Stromal cell of bone marrow (primary cell): Measurements from ENCODE around the gene SNX18.

Source experiments
- DNase-seq: peaks from one replicate; pipeline ENCODE4 v3.0.0-alpha.2; 2012; ENCODE audit warnings: low read depth

Gene SNX18

GRCh38 chr5:54541823-54542783, 24.5 kb downstream of the SNX18 start:
- no peak for DNase-seq

DNA sequence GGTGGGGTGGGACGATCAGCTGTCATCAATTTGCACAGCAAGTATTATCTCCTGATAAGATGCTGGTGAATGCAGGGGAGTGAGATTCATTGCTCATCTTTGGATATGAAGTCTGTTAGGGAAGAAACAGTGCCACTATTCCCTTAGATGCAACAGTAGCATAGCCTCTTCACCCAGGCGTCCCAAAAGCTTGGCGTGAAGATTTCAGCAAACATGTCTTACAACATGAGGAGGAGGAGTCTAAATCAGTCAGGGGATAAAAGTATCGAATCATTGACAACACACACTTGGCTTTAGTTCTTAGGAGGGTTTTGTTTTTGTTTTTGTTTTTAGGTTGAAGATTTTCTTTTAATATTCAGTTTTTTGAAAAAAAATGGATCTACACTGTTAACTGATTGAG, 26.5 kb downstream of the SNX18 start:
- no peak for DNase-seq

DNA sequence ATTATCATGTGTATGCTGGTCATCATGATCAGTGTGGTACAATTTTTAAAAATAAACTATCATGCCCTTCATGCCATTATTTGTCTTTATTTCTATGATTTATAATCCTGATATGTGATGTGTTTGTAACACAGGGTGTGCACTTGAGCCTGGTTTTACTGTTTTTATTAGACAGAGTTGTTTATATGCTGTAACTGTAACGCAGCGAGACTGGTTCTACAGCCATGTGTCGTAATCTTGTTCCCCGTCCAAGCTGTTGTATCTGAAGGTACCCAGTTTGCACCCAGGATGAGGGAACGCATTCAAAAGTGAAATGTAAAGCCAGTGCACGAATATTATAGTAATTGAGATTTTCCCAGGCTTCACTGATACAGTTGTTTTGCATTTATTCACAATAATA, 28.2 kb downstream of the SNX18 start:
- no peak for DNase-seq

- DNase-seq, result peak; percentile 88
Observed at GRCh38 chr5:54547711-54548250, 30.2 kb downstream of the SNX18 start.

- no peak for DNase-seq
Observed at GRCh38 chr5:54548565-54548964, 31.0 kb downstream of the SNX18 start.

GRCh38 chr5:54551292-54551691, 33.7 kb downstream of the SNX18 start:
- no peak for DNase-seq

DNA sequence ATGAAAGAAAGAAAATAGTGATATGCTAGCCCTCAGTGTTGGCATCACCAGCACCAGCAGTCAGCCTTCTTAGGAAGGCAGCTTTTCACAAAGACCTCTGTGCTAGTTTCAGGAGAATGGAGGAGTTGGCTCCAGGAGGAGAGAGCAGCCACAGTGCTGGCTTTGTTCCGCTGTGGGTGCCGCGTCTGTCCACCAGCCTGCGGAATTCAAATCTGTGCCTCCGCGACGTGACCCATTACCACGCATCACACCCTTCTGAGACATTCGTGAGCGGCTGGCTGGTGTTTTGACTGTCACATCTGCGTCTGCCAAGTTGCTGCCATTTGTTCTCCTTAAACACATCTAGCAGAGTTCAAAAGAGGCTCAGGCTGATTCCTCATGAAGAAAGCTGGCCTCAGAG, 34.4 kb downstream of the SNX18 start:
- DNase-seq, result no peak

GRCh38 chr5:54552446-54552845, 34.9 kb downstream of the SNX18 start:
- no peak for DNase-seq

DNA sequence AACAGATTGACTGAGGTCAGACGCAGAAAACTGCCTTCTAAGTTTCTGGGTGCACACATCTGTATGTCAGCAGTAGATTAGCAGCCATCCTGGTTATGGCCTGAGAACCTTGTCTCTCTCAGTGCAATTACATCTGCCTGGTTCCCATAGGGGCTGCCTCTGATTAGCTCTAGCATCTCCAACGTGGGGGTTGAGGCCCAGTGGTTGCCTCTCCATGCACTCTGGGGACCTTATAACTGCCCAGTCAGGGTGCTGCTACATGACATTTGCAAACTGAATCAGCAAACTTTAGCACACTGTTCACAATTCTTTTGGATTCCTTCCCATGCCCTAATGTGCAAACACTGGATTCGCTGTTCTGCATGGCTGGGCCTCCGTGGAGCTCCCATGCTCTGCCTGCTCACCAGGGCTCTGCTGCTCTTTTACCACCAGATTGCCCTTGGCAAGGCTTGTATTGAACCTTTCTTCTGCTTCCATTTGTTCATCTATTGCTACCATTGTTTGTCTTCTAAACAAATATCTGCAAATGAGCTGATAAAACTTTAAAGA, 36.2 kb downstream of the SNX18 start:
- no peak for DNase-seq

GRCh38 chr5:54556141-54556540, 38.6 kb downstream of the SNX18 start:
- DNase-seq, result no peak

DNA sequence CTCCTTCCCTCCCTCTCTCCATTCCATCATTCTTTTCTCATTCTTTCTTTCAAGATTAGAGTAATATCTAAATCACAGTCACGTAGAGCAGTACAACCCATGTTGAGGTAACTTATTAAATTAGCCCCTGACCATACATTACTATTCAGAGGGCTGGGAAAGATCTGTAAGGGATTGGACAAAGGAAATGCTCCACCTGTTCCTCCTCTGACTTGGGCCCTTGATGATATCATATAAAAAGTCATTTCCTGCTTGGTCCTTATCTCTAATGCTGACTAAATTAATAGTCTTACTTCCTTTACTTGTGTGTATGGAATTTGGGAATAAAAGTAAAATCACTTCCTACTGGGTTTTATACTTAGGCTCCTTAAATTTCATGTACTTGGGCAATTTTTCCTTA, 40.8 kb downstream of the SNX18 start:
- DNase-seq, result no peak

DNA sequence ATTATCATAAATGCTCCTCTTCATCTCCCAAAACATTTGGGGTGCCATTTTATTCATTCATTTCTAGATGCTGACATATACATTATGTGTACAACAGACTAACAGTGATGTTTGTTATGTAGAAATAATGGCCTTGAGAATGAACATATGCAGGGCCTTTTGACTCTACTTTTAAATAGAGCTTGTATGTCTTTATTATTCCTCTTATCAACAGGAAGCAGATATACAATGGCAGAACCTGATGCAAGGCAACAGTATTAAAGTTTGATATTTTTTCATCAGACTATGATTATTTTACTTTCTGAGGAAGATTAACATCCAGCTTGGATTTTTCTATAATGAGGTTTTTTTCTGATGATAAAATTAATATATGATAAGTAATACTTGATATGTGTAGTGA, 44.1 kb downstream of the SNX18 start:
- DNase-seq, result no peak

DNA sequence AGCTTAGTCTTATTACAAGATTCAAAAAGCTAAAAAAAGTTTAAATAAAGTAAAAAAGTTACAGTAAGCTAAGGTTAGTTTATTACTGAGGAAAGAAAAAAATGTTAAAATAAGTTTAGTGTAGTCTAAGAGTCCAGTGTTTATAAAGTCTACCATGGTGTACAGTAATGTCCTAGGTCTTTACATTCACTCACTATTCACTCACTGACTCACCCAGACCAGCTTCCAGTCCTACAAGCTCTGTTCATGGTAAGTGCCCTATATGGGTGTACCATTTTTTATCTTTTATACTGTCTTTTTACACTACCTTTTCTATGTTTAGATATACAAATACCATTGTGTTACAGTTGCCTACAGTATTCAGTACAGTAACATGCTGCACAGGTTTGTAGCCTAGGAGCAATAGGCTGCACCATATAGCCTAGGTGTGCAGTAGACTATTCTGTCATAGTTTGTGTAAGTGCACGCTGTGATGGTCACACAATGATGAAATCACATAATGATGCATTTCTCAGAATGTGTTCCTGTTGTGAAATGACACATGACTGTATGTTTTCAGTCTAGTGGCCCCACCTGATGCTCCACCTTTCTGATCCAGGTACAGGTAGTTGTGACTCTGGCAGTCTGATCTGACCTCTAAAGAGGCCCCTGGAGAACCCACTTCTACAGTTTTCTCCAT, 45.7 kb downstream of the SNX18 start:
- no peak for DNase-seq

DNA sequence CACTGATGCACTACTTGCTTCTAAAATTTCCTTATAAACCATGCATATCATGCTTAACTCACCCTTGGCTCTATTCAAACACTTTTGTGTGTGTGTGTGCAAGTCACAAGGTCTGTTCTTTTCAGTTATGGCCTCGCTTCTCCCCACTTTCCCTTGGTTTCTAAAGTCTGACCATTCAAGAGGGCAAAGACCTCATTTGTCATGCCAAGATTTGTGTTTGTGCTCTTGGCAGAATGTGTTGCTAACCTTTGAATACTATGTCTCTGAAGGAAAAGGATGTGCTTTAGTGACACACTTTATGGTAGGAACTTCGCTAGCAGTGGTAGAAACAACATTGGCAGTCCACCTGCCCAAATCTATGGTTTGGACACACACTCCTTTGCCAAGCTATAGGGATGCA, 50.4 kb downstream of the SNX18 start:
- DNase-seq, result no peak

GRCh38 chr5:54570916-54571315, 53.4 kb downstream of the SNX18 start:
- DNase-seq, result peak; percentile 33

GRCh38 chr5:54571462-54571861, 53.9 kb downstream of the SNX18 start:
- DNase-seq, result no peak

DNA sequence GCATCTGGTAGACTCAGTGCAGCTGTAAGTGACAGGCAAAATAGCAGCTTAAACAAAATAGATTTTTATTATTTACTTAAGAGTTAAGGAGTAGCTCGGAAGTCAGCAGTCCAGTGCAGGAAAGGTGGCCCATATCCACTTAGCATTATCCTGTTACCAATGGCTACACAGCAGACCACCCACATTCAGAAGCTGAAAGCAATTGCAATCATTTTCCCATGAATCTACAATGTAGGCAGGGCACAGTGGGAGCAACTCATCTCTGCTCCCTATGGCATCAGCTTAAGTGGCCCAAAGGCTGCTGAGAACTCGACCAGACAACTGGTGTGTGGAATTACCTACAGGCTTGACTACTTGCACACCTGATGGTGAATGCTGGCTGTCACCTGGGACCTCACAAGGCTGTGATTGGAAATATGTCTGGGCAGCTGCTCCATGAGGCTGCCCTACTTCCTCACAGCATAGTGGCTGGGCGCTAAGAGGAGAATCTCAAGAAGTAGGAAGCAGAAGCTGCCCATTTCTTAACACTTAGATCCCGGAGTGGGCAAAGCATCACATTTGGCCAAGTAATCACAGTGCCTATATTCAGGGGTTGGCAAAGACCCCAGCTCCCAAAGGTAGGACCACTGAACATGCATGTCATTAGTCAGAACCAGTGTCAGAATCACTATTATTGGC, 56.4 kb downstream of the SNX18 start:
- DNase-seq, result no peak

- DNase-seq, result no peak
Observed at GRCh38 chr5:54577528-54577927, 60.0 kb downstream of the SNX18 start.

- DNase-seq, result no peak
Observed at GRCh38 chr5:54577937-54578653, 60.5 kb downstream of the SNX18 start.

DNA sequence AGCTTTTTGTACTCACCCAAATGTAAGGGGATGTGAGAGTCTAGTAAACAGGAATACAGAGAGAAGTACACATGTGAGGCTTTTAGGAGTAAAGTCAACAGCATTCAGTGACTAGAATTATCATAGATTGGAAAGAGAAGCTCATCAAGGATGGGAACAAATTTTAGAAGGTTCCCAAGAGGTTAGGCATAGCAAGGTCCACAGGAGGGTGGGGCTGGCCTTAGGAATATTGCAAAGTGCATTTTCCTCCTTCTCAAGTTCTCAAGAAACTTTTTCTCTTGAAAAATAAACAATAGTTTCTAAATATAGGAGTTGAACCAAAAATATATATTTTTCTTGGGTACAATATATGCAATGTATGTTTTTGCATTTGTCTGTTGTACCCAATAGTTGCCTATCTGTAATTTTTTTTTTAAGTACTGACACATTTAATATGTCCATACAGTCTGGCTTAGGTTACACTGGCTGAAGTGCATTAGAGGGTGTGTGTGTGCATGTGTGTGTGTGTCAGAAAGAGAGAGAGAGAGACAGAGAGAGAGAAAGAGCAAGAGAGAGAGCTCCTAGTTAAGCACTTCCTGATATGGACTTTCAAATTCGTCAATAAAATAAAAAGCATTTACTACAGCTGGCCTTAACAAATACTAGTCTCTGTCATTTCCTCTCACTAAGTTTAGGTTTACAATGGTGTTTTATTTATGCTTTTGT, 62.2 kb downstream of the SNX18 start:
- no peak for DNase-seq
